Esophagus squamous epithelium (tissue), 4 donors: ENCODE results near the gene HMG20A.

Experiments
- POLR2A ChIP-seq, 4 donors: fragments of 450-650 bp; IDR thresholded peaks; one replicate each; pipeline ENCODE4 v1.6.1; 2017; ENCODE audit warnings: antibody characterized with exemption in 4 of 4, mild to moderate bottlenecking in 4 of 4, moderate library complexity in 3 of 4
- TF ChIP-seq, protein P1 (sequence below), 6 experiments: fragments of 450-650 bp in 4 of 6; fragments of 200-600 bp in 2 of 6; sonication (generic) in 2 of 6; IDR thresholded peaks; one replicate each; pipeline ENCODE4 v1.5.1; 2016 to 2019; ENCODE audit warnings: antibody characterized with exemption in 6 of 6, mild to moderate bottlenecking in 4 of 6, moderate library complexity in 4 of 6

- TF ChIP-seq, protein P1, sequence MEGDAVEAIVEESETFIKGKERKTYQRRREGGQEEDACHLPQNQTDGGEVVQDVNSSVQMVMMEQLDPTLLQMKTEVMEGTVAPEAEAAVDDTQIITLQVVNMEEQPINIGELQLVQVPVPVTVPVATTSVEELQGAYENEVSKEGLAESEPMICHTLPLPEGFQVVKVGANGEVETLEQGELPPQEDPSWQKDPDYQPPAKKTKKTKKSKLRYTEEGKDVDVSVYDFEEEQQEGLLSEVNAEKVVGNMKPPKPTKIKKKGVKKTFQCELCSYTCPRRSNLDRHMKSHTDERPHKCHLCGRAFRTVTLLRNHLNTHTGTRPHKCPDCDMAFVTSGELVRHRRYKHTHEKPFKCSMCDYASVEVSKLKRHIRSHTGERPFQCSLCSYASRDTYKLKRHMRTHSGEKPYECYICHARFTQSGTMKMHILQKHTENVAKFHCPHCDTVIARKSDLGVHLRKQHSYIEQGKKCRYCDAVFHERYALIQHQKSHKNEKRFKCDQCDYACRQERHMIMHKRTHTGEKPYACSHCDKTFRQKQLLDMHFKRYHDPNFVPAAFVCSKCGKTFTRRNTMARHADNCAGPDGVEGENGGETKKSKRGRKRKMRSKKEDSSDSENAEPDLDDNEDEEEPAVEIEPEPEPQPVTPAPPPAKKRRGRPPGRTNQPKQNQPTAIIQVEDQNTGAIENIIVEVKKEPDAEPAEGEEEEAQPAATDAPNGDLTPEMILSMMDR (IDR thresholded peaks at IDR 0.05): no peak
- no peak for TF ChIP-seq POLR2A (IDR thresholded peaks at IDR 0.05)
These were observed 67.2 kb downstream of the HMG20A start for GRCh38 chr15:77487888-77488287.
